Ishikawa (cell line): ENCODE data around the gene APBB3.

Source experiments
- CEBPB ChIP-seq: IDR thresholded peaks from 2 replicates; pipeline ENCODE4 v1.6.1; 2012
- CREB1 ChIP-seq: IDR thresholded peaks from 2 replicates; pipeline ENCODE4 v1.6.1; 2012; ENCODE audit warnings: low read depth
- EGR1 ChIP-seq: IDR thresholded peaks from 2 replicates; pipeline ENCODE4 v1.6.1; 2012
- EP300 ChIP-seq: IDR thresholded peaks from 2 replicates; pipeline ENCODE4 v1.6.1; 2012; ENCODE audit warnings: borderline replicate concordance
- FOXM1 ChIP-seq: IDR thresholded peaks from 2 replicates; pipeline ENCODE4 v1.6.1; 2012; ENCODE audit warnings: low read depth, borderline replicate concordance
- MAX ChIP-seq: IDR thresholded peaks from 2 replicates; pipeline ENCODE4 v1.6.1; 2012
- NFIC ChIP-seq: IDR thresholded peaks from 2 replicates; pipeline ENCODE4 v1.6.1; 2012
- RAD21 ChIP-seq: IDR thresholded peaks from 2 replicates; pipeline ENCODE4 v1.6.1; 2012; ENCODE audit warnings: low read depth
- REST ChIP-seq: IDR thresholded peaks from 2 replicates; pipeline ENCODE4 v1.6.1; 2012; ENCODE audit warnings: low read depth, mild to moderate bottlenecking
- TAF1 ChIP-seq: IDR thresholded peaks from 2 replicates; pipeline ENCODE4 v1.6.1; 2012; ENCODE audit warnings: low read depth, mild to moderate bottlenecking
- TCF12 ChIP-seq: IDR thresholded peaks from 2 replicates; pipeline ENCODE4 v1.6.1; 2012; ENCODE audit warnings: low read depth
- TEAD4 ChIP-seq: IDR thresholded peaks from 2 replicates; pipeline ENCODE4 v1.6.1; 2012
- USF1 ChIP-seq: IDR thresholded peaks from 2 replicates; pipeline ENCODE4 v1.6.1; 2012
- YY1 ChIP-seq: IDR thresholded peaks from 2 replicates; pipeline ENCODE4 v1.6.1; 2012; ENCODE audit warnings: low read depth
- ZBTB7A ChIP-seq: IDR thresholded peaks from 2 replicates; pipeline ENCODE4 v1.6.1; 2012; ENCODE audit warnings: low read depth

Gene APBB3

GRCh38 chr5:140596321-140596741, 31.9 kb upstream of the APBB3 start:
- TF ChIP-seq FOXM1 (no peak), NFIC (0 out of 2 replicates have a peak, but pooled peaks have one; percentile 26), TCF12 (no peak), CREB1 (no peak), USF1 (peak; percentile 52; the same call in 1 of the 2 replicates), YY1 (no peak)

GRCh38 chr5:140595538-140596300, 31.3 kb upstream of the APBB3 start:
- peak; percentile 79 for TF ChIP-seq NFIC
- TF ChIP-seq CEBPB: 0 out of 2 replicates have a peak, but pooled peaks have one; percentile 42
- TF ChIP-seq MAX: no peak
- TF ChIP-seq ZBTB7A: 0 out of 2 replicates have a peak, but pooled peaks have one; percentile 18

- TF ChIP-seq EGR1 (no peak), TCF12 (no peak), TEAD4 (no peak), ZBTB7A (no peak), USF1 (no peak), REST (no peak), NFIC (0 out of 2 replicates have a peak, but pooled peaks have one; percentile 15)
Observed at GRCh38 chr5:140594169-140594568, 29.8 kb upstream of the APBB3 start.

- no peak for TF ChIP-seq NFIC
- TF ChIP-seq USF1: no peak
- no peak for TF ChIP-seq REST
Observed at GRCh38 chr5:140591747-140592372, 27.5 kb upstream of the APBB3 start.

GRCh38 chr5:140590861-140591260, 26.5 kb upstream of the APBB3 start:
- no peak for TF ChIP-seq TEAD4
- TF ChIP-seq EGR1: no peak
- TF ChIP-seq CREB1: no peak
- TF ChIP-seq NFIC: no peak
- no peak for TF ChIP-seq RAD21
- no peak for TF ChIP-seq MAX
- no peak for TF ChIP-seq TAF1
- TF ChIP-seq REST: no peak
- no peak for TF ChIP-seq USF1
- TF ChIP-seq FOXM1: no peak
- no peak for TF ChIP-seq CEBPB
- TF ChIP-seq EP300: no peak
- TF ChIP-seq ZBTB7A: no peak
- no peak for TF ChIP-seq YY1
- TF ChIP-seq TCF12: no peak
